GM18517 (cell line): Measurements from ENCODE around the gene PLA2G3.
"Not testable (repeated sequence)": the region's sequence is repeated elsewhere in the genome, so short reads cannot be mapped to it uniquely, and the experiment has no call there.

Experiments used
- ATAC-seq: cut with Tn5 transposase; IDR thresholded peaks from one replicate; pipeline ENCODE4 v1.9.1; 2021; ENCODE audit warnings: mild to moderate bottlenecking, moderate library complexity; ENCODE audit not compliant: unreplicated experiment

PLA2G3 gene

GRCh38 chr22:31139866-31140716, at the start of gene PLA2G3:
Gene PLA2G3, minus strand, starts transcription at chr22:31140508. Its CDS starts 154 bp downstream, at chr22:31140354.
- no peak for ATAC-seq

GRCh38 chr22:31187627-31188026, 47.3 kb upstream of the PLA2G3 start:
- no peak for ATAC-seq

GRCh38 chr22:31185056-31185455, 44.7 kb upstream of the PLA2G3 start:
- ATAC-seq, result no peak

- no peak for ATAC-seq
These were observed 43.7 kb upstream of the PLA2G3 start for GRCh38 chr22:31184015-31184414.

GRCh38 chr22:31179345-31179744, 39.0 kb upstream of the PLA2G3 start:
- no peak for ATAC-seq

- no peak for ATAC-seq
These were observed 38.6 kb upstream of the PLA2G3 start for GRCh38 chr22:31178859-31179258.

GRCh38 chr22:31177420-31178162, 37.3 kb upstream of the PLA2G3 start:
- ATAC-seq, result no peak

GRCh38 chr22:31176923-31177322, 36.6 kb upstream of the PLA2G3 start:
- ATAC-seq, result no peak

GRCh38 chr22:31173386-31174145, 33.3 kb upstream of the PLA2G3 start:
- no peak for ATAC-seq

GRCh38 chr22:31171734-31172133, 31.4 kb upstream of the PLA2G3 start:
- not testable (repeated sequence) for ATAC-seq

- no peak for ATAC-seq
These were observed 30.7 kb upstream of the PLA2G3 start for GRCh38 chr22:31170971-31171370.

GRCh38 chr22:31162015-31162765, 21.9 kb upstream of the PLA2G3 start:
- no peak for ATAC-seq

- no peak for ATAC-seq
These were observed 21.1 kb upstream of the PLA2G3 start for GRCh38 chr22:31161386-31161785.

- ATAC-seq, result no peak
These were observed 20.1 kb upstream of the PLA2G3 start for GRCh38 chr22:31160328-31160978.

GRCh38 chr22:31155422-31155821, 15.1 kb upstream of the PLA2G3 start:
- no peak for ATAC-seq

GRCh38 chr22:31154975-31155374, 14.7 kb upstream of the PLA2G3 start:
- no peak for ATAC-seq

- ATAC-seq, result no peak
These were observed 13.0 kb upstream of the PLA2G3 start for GRCh38 chr22:31153357-31153756.

- ATAC-seq, result no peak
These were observed 11.6 kb upstream of the PLA2G3 start for GRCh38 chr22:31151872-31152271.

GRCh38 chr22:31150615-31151014, 10.3 kb upstream of the PLA2G3 start:
- ATAC-seq, result no peak

- ATAC-seq, result no peak
These were observed 8.8 kb upstream of the PLA2G3 start for GRCh38 chr22:31148953-31149627.
